HG02763 (cell line): ENCODE measurements around the gene ANGPT4.
"Not testable (repeated sequence)": the region's sequence is repeated elsewhere in the genome, so short reads cannot be mapped to it uniquely, and the experiment has no call there.

Experiments
- ATAC-seq: cut with Tn5 transposase; IDR thresholded peaks from one replicate; pipeline ENCODE4 v1.9.1; 2021; ENCODE audit warnings: mild to moderate bottlenecking, moderate library complexity; ENCODE audit not compliant: unreplicated experiment

Gene ANGPT4

DNA sequence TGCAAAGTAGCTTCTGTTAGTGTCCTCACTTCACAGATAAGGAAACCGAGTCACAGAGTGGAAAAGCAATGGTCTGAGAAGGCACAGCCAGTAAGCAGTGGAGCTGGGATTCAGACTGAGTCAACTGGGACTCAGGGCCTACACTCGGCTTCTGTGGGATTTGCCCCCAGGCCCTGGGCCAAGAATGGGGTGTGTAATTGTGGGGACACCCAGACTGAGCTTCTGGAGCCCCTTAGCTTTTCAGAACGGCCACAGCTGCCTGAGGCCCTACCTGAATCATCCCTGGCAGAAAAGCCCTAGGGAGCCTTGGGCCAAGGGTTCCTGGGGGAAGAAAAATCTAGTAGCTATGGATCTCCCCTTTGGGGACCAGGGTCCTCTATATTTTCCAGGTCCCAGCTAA is 6.5 kb downstream of the ANGPT4 start:
- no peak for ATAC-seq

- ATAC-seq = no peak
Measured at GRCh38 chr20:906703-907270, 9.3 kb downstream of the ANGPT4 start.

DNA sequence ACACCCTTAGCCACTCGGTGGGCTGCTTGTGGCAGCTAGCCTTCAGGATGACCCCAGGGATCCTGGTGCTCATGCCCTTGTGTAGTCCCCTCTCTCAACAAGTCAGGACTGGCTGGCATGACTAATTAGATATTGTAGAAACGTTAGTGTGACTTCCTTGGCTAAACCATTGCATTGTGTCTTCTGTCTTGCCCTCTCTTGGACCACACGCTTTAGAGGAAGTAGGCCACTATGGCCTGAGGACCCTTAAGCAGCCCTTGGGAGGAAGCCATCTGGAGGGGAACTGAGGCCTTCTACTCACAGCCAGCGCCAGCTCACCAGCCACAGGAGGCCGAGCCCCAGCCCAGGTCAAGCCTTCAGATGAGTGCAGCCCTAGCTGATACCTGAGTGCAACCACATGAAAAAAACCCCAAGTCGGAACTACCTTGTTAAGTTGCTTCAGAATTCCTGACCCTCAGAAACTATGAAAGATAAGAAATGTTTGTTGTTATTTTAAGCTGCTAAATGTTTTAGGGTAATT is 10.1 kb downstream of the ANGPT4 start:
- no peak for ATAC-seq

DNA sequence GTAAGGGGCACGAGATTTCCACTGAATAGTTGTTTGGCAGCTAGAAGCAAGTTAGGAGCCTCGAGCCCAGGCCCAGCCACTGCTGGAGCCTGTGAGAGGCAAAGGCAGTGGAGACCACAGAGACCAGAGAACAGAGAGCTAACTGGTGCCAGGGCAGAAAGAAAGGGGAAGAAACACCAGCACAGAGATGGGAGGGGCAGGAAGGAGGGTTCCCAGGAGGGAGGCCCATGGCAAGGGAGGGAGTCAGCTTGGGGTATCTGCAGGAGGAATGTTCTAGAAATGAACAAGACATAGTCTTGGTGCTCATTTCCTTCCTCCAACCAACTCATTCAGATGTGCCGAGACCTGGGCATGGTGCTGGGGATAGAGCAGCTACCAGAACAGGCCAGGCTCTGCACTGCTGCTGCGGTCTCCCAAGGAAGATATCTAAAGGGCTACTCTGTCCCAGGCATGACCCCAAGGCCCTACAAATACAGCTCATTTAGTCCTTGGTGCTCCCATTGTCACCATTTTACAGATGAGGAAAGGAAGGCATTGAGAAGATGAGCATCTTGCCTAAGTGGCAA is 10.7 kb downstream of the ANGPT4 start:
- no peak for ATAC-seq

- no peak for ATAC-seq
Measured at GRCh38 chr20:904039-904545, 12.0 kb downstream of the ANGPT4 start.

- not testable (repeated sequence) for ATAC-seq
Measured at GRCh38 chr20:897436-897835, 18.7 kb downstream of the ANGPT4 start.

DNA sequence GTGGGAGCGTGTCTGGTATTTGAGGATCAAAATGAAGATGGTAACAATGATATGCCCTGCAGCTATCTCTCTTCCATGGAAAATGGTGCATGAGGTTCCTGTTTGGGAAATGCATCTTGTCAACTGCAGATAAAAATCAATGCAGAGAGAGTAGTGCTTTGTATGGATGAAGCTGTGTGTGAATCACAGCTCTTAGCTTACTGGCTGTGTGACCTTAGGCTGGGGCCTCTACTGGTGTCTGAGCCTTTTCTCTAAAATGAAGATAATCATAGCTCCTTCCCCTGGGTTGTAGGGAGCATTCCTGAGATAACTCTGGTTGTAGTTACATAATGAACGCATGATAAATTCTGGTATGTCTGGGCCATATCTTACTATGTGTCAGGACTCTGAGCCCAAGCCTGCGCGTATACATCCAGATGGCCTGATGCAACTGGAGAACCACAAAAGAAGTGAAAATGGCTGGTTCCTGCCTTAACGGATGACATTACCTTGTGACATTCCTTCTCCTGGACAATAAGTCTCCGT is 19.6 kb downstream of the ANGPT4 start:
- no peak for ATAC-seq

DNA sequence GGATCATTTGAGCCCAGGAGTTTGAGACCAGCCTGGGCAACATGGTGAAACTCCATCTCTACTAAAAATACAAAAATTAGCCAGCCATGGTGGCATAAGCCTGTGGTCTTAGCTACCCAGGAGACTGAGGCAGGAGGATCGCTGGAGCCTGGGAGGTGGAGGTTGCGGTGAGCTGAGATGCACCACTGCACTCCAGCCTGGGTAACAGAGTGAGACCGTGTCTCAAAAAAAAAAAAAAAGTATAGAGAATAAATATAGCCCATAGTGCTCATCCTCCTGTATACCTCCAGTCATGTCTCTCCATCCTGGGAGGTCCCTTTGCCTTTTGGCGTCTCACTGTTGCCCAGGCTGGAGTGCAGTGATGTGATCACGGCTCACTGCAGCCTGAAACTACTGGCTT is 23.8 kb downstream of the ANGPT4 start:
- not testable (repeated sequence) for ATAC-seq

- ATAC-seq = no peak
Measured at GRCh38 chr20:891706-892080, 24.4 kb downstream of the ANGPT4 start.

GRCh38 chr20:891058-891705 is 25.0 kb downstream of the ANGPT4 start:
- ATAC-seq = no peak

DNA sequence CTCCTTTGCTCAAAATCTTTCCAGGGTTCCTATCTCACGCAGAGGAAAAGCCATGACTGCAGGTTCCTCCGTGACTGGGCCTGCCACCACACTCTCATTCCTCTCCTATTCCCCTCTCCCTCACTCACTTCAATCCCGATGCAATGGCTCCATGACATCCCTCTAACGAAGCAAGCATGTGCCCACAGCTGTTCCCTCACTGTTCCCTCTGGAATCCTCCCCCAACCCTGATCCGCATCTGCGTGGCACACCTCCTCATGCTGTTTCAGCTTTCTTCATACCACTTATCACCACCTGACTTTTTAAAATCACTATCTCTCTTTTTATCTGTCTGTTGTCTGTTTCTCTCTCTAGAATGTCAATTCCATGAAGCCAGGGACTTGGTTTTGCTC is 25.5 kb downstream of the ANGPT4 start:
- no peak for ATAC-seq

- no peak for ATAC-seq
Measured at GRCh38 chr20:889932-890463, 26.1 kb downstream of the ANGPT4 start.

DNA sequence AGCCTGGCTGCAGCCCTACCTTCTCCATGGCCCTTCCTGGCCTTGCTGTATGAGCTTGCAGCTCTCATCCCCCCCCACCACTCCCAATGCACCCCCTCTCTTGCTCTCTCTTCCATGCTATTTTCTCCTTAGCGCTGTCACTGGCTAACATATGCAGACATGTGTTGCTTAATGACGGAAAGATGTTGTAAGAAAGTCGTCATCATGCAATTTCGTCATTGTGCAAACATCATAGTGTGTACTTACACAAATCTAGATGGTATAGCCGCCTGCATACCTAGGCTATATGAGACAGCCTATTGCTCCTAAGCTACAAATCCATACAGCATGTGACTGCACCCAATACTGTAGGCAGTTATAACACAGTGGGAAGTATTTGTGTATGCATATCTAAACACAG is 27.0 kb downstream of the ANGPT4 start:
- no peak for ATAC-seq

- ATAC-seq = no peak
Measured at GRCh38 chr20:888057-888456, 28.1 kb downstream of the ANGPT4 start.

DNA sequence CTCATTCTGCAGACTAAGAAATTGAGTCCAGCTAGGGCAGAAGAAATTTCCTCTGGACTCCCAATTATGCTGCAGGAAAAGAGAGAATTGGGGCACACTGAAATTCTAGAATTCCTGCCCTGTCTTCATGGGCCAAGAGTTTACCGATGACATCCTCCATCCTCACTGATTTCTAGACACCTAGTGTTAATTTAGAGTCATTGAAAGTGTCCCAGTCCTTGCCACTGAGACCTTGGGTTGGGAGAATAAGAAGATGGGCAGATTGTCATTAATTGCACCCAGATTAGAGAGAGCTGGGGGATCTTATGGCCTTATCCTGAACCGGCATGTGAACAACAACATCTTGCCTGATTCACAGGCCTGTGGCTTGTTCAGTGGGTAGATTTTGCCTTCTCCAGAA is 29.0 kb downstream of the ANGPT4 start:
- ATAC-seq = no peak

GRCh38 chr20:884983-885952 is 30.9 kb downstream of the ANGPT4 start:
- no peak for ATAC-seq

- no peak for ATAC-seq
Measured at GRCh38 chr20:881783-882144, 34.4 kb downstream of the ANGPT4 start.

DNA sequence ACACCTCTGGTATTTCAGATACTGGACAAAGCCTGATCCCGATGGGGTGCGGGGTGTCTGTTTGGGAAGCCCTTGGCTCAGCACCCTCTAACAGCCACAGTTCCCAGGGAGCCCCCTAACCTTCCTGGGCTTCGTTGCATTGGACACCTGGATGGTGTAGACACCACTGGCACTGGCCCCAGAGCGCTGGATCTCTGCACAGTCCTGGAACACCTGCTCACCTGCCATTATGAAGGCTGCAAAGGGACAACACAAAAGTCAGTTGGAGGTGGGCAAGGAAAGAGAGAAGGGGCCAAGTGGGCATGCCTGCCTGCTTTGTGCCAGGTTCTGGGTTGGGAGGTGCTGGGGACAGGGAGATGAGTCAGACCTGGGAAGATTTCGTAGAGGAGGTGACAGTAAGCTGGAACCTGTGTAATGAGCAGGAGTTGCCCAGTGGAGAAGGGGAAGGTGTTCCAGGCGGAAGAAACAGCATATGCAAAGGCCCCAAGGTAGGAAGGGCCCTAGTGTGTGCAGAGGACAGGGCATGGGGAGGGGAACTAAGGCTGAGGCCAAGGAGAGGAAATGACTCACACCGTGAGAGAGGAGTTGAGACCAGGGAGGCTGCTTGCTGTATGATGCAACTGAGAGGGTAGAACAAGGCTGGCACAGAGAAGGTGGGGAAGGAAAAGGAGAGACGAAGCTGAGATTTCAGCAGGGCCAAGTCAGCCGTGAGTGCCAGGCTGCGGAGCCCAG is 34.9 kb downstream of the ANGPT4 start:
- ATAC-seq = no peak

DNA sequence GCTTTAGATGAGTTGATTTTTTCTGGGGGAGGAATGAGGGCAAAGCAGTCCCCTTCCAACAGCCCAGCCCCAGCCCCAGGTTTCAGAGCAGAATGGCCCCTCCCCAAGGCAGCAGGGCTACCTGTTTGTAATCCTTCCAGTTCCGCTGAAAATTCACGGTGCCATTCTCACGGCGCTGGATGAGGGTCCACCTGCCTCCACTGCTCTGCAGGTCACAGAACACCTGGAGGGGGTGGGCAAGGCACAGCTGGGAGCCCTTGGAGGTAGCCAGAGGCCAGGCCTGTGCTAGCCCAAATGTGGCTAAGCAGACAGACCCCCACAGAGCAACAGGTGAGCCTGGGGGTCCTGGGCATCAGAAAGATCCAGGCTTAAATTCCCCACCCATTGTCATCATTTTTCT is 36.5 kb downstream of the ANGPT4 start:
- ATAC-seq = no peak
